ENCODE data around the gene EDEM3. TPM values are rescaled to one million over a fixed set of nuclear protein-coding genes. Genes with fewer than 3 reads are reported as not detected.
"Not testable (repeated sequence)": the region's sequence is repeated elsewhere in the genome, so short reads cannot be mapped to it uniquely, and the experiment has no call there.

The EDEM3 gene
- total RNA-seq, 1 donor from 2014 or later = 93.3 TPM

- DNase-seq (ENCODE audit: low spot score in 2 of 2) = no peak
- no peak for FAIRE-seq
Observed at GRCh38 chr1:184770181-184770979, 15.7 kb upstream of the EDEM3 start.

GRCh38 chr1:184769241-184769640 lies 14.6 kb upstream of the EDEM3 start:
- no peak for FAIRE-seq

GRCh38 chr1:184768467-184768866 lies 13.8 kb upstream of the EDEM3 start:
- FAIRE-seq = no peak
- DNase-seq (ENCODE audit: low spot score in 2 of 2) = no peak

More at GRCh38 chr1:184769241-184769640, 14.6 kb upstream of the EDEM3 start:
- DNase-seq (ENCODE audit: low spot score in 2 of 2) = no peak

- DNase-seq (ENCODE audit: low spot score in 2 of 2) (no peak), FAIRE-seq (no peak)
Observed at GRCh38 chr1:184767591-184767990, 12.9 kb upstream of the EDEM3 start.

GRCh38 chr1:184764483-184764882 lies 9.8 kb upstream of the EDEM3 start:
- FAIRE-seq = no peak

GRCh38 chr1:184763520-184763919 lies 8.9 kb upstream of the EDEM3 start:
- DNase-seq (ENCODE audit: low spot score in 2 of 2) = not testable (repeated sequence)

More at GRCh38 chr1:184764483-184764882, 9.8 kb upstream of the EDEM3 start:
- DNase-seq (ENCODE audit: low spot score in 2 of 2) = no peak

GRCh38 chr1:184761969-184762485 lies 7.4 kb upstream of the EDEM3 start:
- no peak for DNase-seq (ENCODE audit: low spot score in 2 of 2)

More at GRCh38 chr1:184763520-184763919, 8.9 kb upstream of the EDEM3 start:
- FAIRE-seq = not testable (repeated sequence)

GRCh38 chr1:184759651-184760050 lies 5.0 kb upstream of the EDEM3 start:
- DNase-seq (ENCODE audit: low spot score in 2 of 2) = no peak
- FAIRE-seq = no peak

More at GRCh38 chr1:184761969-184762485, 7.4 kb upstream of the EDEM3 start:
- FAIRE-seq = no peak

GRCh38 chr1:184759112-184759511 lies 4.5 kb upstream of the EDEM3 start:
- no peak for FAIRE-seq

GRCh38 chr1:184757891-184758290 lies 3.2 kb upstream of the EDEM3 start:
- FAIRE-seq (no peak), DNase-seq (ENCODE audit: low spot score in 2 of 2) (no peak)

More at GRCh38 chr1:184759112-184759511, 4.5 kb upstream of the EDEM3 start:
- DNase-seq (ENCODE audit: low spot score in 2 of 2) = no peak

- FAIRE-seq (no peak), DNase-seq (ENCODE audit: low spot score in 2 of 2) (no peak)
Observed at GRCh38 chr1:184757406-184757805, 2.7 kb upstream of the EDEM3 start.

- FAIRE-seq (no peak), DNase-seq (ENCODE audit: low spot score in 2 of 2) (peak; percentile 9 to 11)
Observed at GRCh38 chr1:184755226-184756065, 788 bp upstream of the EDEM3 start.

GRCh38 chr1:184753608-184754475 lies 816 bp downstream of the EDEM3 start:
- no peak for FAIRE-seq
- DNase-seq (ENCODE audit: low spot score in 2 of 2) = peak in 1 of 2 donors; percentile 9

- FAIRE-seq (no peak), DNase-seq (ENCODE audit: low spot score in 2 of 2) (no peak)
Observed at GRCh38 chr1:184753117-184753516, 1.5 kb downstream of the EDEM3 start.

- DNase-seq (ENCODE audit: low spot score in 2 of 2) (no peak), FAIRE-seq (no peak)
Observed at GRCh38 chr1:184752656-184753055, 2.0 kb downstream of the EDEM3 start.

- no peak for FAIRE-seq
- no peak for DNase-seq (ENCODE audit: low spot score in 2 of 2)
Observed at GRCh38 chr1:184748740-184749139, 5.9 kb downstream of the EDEM3 start.

- FAIRE-seq (no peak), DNase-seq (ENCODE audit: low spot score in 2 of 2) (no peak)
Observed at GRCh38 chr1:184747089-184747955, 7.3 kb downstream of the EDEM3 start.

GRCh38 chr1:184745929-184746638 lies 8.6 kb downstream of the EDEM3 start:
- DNase-seq (ENCODE audit: low spot score in 2 of 2) (no peak), FAIRE-seq (no peak)

Data from frontal cortex (tissue), 4 donors.